ENCODE results near the gene SIRT5.

SIRT5 gene

DNA sequence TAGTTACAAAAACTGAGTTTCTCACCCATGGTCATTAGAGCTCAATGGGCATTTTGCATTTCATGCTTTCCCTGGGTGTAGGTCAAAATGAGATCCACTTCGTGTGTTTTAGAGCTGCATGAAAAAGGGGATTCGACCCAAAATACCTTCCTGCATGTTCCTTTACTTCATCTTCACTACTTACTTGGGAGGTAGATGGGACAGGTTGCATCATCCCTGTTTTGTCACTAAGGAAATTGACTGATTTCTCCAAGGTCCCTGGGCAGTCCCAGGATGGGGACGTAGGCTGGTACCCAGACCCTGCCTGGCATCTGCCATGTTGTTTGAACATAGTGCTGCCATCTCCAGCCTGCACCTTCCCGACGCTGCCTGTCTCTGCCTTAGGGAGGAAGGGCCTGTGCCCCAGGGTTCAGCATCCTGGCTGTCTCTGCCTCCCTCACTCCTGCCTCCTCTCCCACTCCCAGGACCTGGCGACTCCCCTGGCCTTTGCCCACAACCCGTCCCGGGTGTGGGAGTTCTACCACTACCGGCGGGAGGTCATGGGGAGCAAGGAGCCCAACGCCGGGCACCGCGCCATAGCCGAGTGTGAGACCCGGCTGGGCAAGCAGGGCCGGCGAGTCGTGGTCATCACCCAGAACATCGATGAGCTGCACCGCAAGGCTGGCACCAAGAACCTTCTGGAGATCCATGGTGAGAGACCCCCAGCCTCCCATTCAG, 17.0 kb downstream of the SIRT5 start:
- no peak for DNase-seq

DNA sequence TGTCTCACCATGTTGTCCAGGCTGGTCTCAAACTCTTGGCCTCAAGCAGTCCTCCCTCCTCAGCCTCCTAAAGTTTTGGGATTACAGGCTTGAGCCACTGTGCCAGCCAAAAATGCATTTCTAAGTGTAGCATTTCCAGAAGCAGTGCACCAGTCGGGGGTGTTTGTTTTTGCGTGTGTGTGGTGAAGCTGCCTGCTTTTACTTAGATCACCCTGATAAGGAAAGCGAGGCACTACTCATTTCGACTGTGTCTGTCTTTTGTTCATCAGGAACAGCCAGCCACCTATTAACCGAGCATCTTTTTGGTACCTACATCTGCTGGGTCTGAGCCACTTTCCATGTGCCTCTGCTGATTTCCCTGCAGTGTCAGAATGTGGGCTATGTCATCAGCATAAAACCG, 18.7 kb downstream of the SIRT5 start:
- DNase-seq, result no peak

GRCh38 chr6:13593720-13594119, 19.3 kb downstream of the SIRT5 start:
- DNase-seq, result no peak

GRCh38 chr6:13597073-13597472, 22.7 kb downstream of the SIRT5 start:
- no peak for DNase-seq

GRCh38 chr6:13600036-13600435, 25.6 kb downstream of the SIRT5 start:
- no peak for DNase-seq

GRCh38 chr6:13604135-13604534, 29.7 kb downstream of the SIRT5 start:
- no peak for DNase-seq

GRCh38 chr6:13604546-13605416, 30.4 kb downstream of the SIRT5 start:
- DNase-seq, result no peak

DNA sequence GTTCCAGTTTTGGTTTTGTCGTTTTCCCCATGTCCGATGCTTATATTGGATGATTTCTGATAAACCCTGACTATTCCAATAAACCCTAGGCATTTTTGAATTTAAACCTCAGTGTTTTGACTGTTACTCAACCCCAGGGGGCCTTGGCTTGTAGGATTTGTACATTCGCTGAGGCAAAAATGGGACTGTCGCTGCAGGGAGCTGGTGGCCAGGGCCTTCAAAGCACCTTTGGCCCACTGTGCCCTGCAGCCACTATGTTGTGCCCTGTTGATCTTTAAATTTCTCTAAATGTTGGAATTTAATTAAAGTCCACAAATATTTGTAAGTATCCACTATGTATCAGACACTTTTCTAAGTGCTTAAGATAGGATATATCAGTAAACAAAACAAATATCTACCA, 31.2 kb downstream of the SIRT5 start:
- DNase-seq, result no peak

GRCh38 chr6:13611715-13612114, 37.3 kb downstream of the SIRT5 start:
- no peak for DNase-seq

GRCh38 chr6:13613029-13613594, 38.7 kb downstream of the SIRT5 start:
- no peak for DNase-seq

DNA sequence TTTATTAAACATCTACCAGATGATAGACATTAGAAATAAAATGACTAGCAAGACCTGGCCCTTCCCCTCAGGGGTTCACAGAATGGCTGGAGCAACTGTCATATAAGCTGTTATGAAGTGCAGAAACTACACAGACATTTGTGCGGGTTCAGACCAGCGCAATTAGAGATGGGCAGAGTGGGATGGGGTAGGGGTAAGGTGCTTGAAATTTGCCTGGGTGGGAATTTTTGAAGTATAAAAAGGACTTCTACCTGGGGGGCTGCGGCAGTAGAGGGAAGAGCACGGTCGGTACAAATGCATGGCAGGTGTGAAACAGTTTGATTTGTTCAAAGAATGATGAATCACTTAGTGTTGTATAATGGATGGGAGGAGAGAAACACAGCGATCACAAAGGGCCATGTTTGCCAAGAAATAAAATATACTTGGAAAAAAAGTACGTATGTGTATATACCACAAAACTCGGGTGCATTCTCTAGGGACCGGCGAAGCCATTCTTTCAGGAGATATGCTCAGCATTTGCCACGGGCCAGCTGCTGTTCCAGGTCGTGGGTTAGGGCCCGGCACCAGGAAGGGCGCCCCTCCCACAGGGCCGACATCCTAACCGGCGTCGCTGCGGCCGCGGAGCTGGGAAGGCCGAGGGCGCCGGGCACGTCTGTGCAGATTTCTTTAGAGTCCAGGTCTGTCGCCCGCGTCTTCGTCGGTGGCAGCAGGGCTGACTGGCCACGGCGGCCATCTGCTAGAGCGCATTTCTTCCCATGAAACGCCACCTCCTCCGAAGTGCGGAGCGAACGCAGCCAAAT, 39.9 kb downstream of the SIRT5 start:
- peak; percentile 58 to 72 for DNase-seq

- DNase-seq, result peak; percentile 98
Observed at GRCh38 chr6:13614926-13615791, 40.8 kb downstream of the SIRT5 start, which contains the start of gene NOL7. Gene NOL7, plus strand, starts transcription at chr6:13615335. Its CDS starts 24 bp downstream, at chr6:13615359.

DNA sequence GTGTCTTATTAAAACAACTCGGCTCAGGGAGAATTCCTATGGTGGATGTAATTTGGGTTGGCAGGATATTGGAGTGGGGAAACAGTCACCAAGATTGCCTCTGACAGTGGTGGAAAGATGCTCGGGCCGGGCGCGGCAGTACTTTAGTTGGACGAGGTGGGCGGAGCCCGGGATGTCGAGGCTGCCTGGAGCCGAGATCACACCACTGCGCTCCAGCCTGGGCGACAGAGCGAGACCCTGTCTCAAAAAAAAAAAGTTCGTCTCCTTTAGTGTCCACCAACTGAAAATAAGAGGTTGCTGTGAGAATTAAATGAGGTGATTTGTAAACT, 41.4 kb downstream of the SIRT5 start:
- DNase-seq, result no peak

DNA sequence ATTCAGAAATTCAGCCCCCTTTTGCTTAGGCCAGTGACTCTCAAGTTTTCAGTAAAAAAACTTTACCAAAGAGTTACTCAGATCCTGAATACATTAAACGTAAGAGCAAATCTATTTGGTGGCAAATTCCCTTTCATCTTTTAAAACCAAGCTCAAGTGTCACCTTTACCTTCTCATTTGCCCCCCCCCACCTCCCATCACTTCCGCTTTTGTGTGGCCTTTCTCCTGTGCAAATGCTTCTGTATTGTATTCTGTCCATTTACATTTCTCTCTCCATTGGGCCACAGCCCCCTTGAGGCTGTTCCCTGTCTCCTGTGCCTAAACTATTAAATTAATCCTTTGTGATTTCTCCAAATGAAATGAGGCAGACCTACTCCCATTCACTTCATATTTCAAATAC, 42.7 kb downstream of the SIRT5 start:
- DNase-seq, result no peak

- DNase-seq, result peak in 1 of 2 experiments; percentile 33
Observed at GRCh38 chr6:13624871-13625288, 50.5 kb downstream of the SIRT5 start.

DNA sequence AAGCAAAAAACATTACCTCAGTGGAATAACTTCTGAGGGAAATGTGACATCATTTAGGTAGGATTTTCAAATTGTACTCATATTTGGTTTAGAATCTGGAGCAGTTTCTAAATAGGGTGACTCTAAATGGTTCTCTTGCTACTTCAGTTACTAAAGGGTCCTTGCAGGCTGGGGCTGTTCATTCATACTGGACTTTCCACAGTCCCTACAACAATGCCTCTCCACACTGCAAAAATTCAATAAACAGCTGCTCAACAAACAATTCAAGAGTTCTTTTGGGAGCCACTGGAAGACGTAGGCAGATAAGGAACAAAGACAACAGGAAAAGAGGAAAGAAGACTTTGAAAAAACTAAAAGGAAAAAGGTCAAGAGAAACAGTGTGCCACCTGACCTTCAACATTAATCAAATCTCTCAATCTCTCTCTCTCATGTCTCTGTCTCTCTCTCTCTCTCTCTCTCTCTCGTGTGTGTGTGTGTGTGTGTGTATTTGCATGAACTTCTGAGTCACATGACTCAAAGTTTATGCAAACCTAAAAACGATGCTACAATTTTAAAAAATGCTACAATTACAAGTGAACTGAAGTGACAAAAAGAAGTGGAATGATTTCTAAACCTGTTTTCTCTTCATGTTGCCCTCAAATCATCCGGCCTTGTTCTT, 55.2 kb downstream of the SIRT5 start:
- DNase-seq, result no peak

GRCh38 chr6:13630499-13630898, 56.1 kb downstream of the SIRT5 start:
- no peak for DNase-seq

DNA sequence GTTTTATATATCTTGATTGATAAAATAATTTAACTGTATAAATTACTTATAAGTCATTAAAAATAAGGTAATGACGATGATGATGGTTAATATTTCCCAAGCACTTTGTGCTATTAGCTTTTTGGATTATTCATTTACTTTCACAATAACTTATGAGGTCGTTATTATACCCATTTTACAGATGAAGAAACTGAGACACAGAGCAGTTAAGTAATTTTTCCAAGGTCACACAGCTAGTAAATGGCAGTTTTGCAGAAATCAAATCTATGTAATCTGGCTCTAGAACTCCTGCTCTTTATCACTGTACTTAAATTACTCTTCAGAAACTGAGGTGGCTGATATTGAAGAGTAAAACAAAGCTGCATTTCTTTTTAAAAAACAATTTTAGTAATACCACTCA, 58.9 kb downstream of the SIRT5 start:
- DNase-seq, result no peak

- no peak for DNase-seq
Observed at GRCh38 chr6:13635948-13636658, 61.7 kb downstream of the SIRT5 start.

DNA sequence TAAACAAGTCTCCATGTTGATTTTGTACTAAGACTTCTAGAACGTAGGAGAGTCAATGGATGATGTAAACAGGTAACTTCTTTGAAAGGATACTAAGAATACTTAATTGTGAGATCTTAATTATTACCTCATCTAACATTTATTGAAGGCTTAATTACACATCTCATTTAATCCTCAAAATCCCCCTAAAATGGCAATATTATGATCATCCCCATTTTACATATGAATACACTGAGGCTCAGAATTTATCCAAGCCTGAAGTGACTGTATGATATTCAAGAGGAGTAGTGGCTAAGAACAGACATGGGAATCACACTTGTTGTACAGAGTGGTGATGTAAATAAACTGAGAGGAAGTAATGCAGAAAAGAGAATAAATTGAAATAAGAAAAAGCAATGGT, 63.6 kb downstream of the SIRT5 start:
- no peak for DNase-seq

GRCh38 chr6:13638626-13639025, 64.2 kb downstream of the SIRT5 start:
- no peak for DNase-seq
